HepG2 (cell line): ENCODE data around the gene NEBL. TPM values are rescaled to one million over a fixed set of nuclear protein-coding genes. Genes with fewer than 3 reads are reported as not detected.
A peak's percentile ranks its signal among the peaks of the same experiment; 100 is the strongest.

Experiments used
- ATAC-seq: fragments of 200-7000 bp; cut with Tn5 transposase; 3 replicates; pipeline ENCODE4 v1.9.1; 2020; ENCODE audit warnings: mild to moderate bottlenecking, moderate library complexity
- BruUV-seq: library from RNA; stranded (reverse); fragments of 400-500 nt; replicated peaks from 2 replicates; lab custom pipeline; 2021; lab: Mats Ljungman, UMichigan
- CTCF ChIA-PET: fragments of 300-600 bp; formaldehyde crosslinking; extraction: SDS; loops from one replicate; lab custom pipeline; 2021; ENCODE audit warnings: low total read pairs, inconsistent platforms, low intra/inter-chr PET ratio; lab: Yijun Ruan, JAX
- POLR2A ChIA-PET: fragments of 350-600 bp; sonication (Branson Sonifier 250); formaldehyde crosslinking; loops from one replicate; lab custom pipeline; 2020; ENCODE audit warnings: antibody characterized with exemption, inconsistent platforms; lab: Yijun Ruan, JAX
- DNase-seq: peaks from one replicate; pipeline ENCODE4 v3.0.0-alpha.2; 2015; ENCODE audit warnings: low spot score
- FAIRE-seq: peaks from 3 replicates; lab custom pipeline; 2011; peaks lifted over from hg19 to GRCh38; lab: Jason Lieb, UNC
- H2AFZ ChIP-seq: one replicate; pipeline ENCODE4 v1.6.1; 2011; ENCODE audit warnings: low read length, inconsistent platforms
- H3K27ac ChIP-seq: fragments of 300-600 bp; 3 replicates; pipeline ENCODE4 v1.8.0; 2011; ENCODE audit warnings: mixed run types, mild to moderate bottlenecking, mixed read lengths, low read length, inconsistent platforms; ENCODE audit not compliant: insufficient read depth; ENCODE audit errors: extremely low read length
- H3K27me3 ChIP-seq, 2 experiments: fragments of 200-600 bp in 1 of 2; 2 replicates in 1 of 2; 3 replicates in 1 of 2; pipeline versions ENCODE4 v1.6.0 to v1.8.0; 2011; ENCODE audit warnings: low read length in 2 of 2, mild to moderate bottlenecking in 2 of 2, moderate library complexity in 2 of 2, inconsistent platforms in 1 of 2; ENCODE audit not compliant: insufficient read depth in 2 of 2, control insufficient read depth in 1 of 2
- H3K36me3 ChIP-seq, 2 experiments: fragments of 200-600 bp in 1 of 2; replicated peaks in 1 of 2; 2 replicates in 1 of 2; 3 replicates in 1 of 2; pipeline versions ENCODE4 v1.5.1 to v1.8.0; 2011; ENCODE audit warnings: low read length in 2 of 2, inconsistent platforms in 1 of 2; ENCODE audit not compliant: insufficient read depth in 2 of 2, control insufficient read depth in 1 of 2
- H3K4me1 ChIP-seq: 2 replicates; pipeline ENCODE4 v1.5.1; 2012; ENCODE audit warnings: low read length, inconsistent platforms; ENCODE audit not compliant: insufficient read depth
- H3K4me2 ChIP-seq: 2 replicates; pipeline ENCODE4 v1.6.0; 2011; ENCODE audit warnings: low read depth, low read length, inconsistent platforms
- H3K4me3 ChIP-seq, 3 experiments: fragments of 200-600 bp in 1 of 3; sonication (generic), shearing (Covaris generic) in 1 of 3; replicated peaks in 1 of 3; 2 replicates each; pipeline ENCODE4 v1.5.1; 2011 to 2016; ENCODE audit warnings: low read length in 3 of 3, inconsistent platforms in 2 of 3, low read depth in 2 of 3, mild to moderate bottlenecking in 2 of 3, control low read depth in 1 of 3, mixed read lengths in 1 of 3; ENCODE audit not compliant: insufficient read depth in 1 of 3
- H3K79me2 ChIP-seq: one replicate; pipeline ENCODE4 v1.6.1; 2011; ENCODE audit warnings: low read length, inconsistent platforms; ENCODE audit not compliant: insufficient read depth
- H3K9ac ChIP-seq: 2 replicates; pipeline ENCODE4 v1.6.0; 2011; ENCODE audit warnings: mild to moderate bottlenecking, low read depth, low read length, inconsistent platforms; ENCODE audit not compliant: insufficient read depth
- H3K9me3 ChIP-seq: 2 replicates; pipeline ENCODE4 v1.5.1; 2012; ENCODE audit warnings: mild to moderate bottlenecking, low read length
- H4K20me1 ChIP-seq: 2 replicates; pipeline ENCODE4 v1.6.0; 2011; ENCODE audit warnings: inconsistent platforms, mild to moderate bottlenecking, low read length, moderate library complexity; ENCODE audit not compliant: insufficient read depth
- CCAR2 ChIP-seq: fragments of 200-400 bp; formaldehyde crosslinking; optimal IDR thresholded peaks from 2 replicates; pipeline ENCODE3; 2018; ENCODE audit warnings: low read depth, mild to moderate bottlenecking, low read length, moderate library complexity
- MED8 ChIP-seq: sonication (generic); formaldehyde crosslinking; IDR thresholded peaks from 2 replicates; pipeline ENCODE4 v1.8.1; 2023; ENCODE audit warnings: mild to moderate bottlenecking, missing genetic modification reagents; ENCODE audit not compliant: insufficient replicate concordance
- MIER3 ChIP-seq: IDR thresholded peaks from 2 replicates; pipeline ENCODE4 v1.6.1; 2016; ENCODE audit warnings: missing compliant biosample characterization, borderline replicate concordance
- SETDB1 ChIP-seq: sonication (generic); formaldehyde crosslinking; IDR thresholded peaks from 2 replicates; pipeline ENCODE4 v1.5.1; 2020; ENCODE audit warnings: missing genetic modification reagents, mild to moderate bottlenecking, borderline replicate concordance
- SP4 ChIP-seq: sonication (generic); formaldehyde crosslinking; IDR thresholded peaks from 2 replicates; pipeline ENCODE4 v1.8.1; 2023; ENCODE audit warnings: mild to moderate bottlenecking, missing genetic modification reagents
- TCF7L2 ChIP-seq: IDR thresholded peaks from 2 replicates; pipeline ENCODE4 v1.6.1; 2011; ENCODE audit warnings: mild to moderate bottlenecking, low read depth, low read length, moderate library complexity
- ZNF792 ChIP-seq: IDR thresholded peaks from 2 replicates; pipeline ENCODE4 v1.6.1; 2016
- ZNF816 ChIP-seq: sonication (generic); formaldehyde crosslinking; IDR thresholded peaks from 2 replicates; pipeline ENCODE4 v1.8.0; 2022; ENCODE audit warnings: missing genetic modification reagents, mild to moderate bottlenecking, borderline replicate concordance
- WGBS: methylation state at CpG from one replicate; pipeline ENCODE4 v1.1.6; 2017; ENCODE audit warnings: low lambda C conversion rate; 5-methylcytosine and 5-hydroxymethylcytosine counted together
- in situ Hi-C: cut with HindIII; loops from 2 replicates; pipeline ENCODE4 v1.10.0; 2017; ENCODE audit warnings: low pct_unique_long_range_greater_than_20kb; ENCODE audit not compliant: extremely low pct_ligation_motif_present
- intact Hi-C: fragments of 100-400 bp; cut with micrococcal nuclease; formaldehyde crosslinking; loops from one replicate; pipeline ENCODE4 v1.10.0; 2022; ENCODE audit not compliant: unreplicated experiment
- polyA plus RNA-seq, 8 experiments: library from polyadenylated mRNA; depleted of rRNA in 3 of 8; stranded (reverse) in 7 of 8; unstranded in 1 of 8; fragments of >200 nt; fragmentation: Illumina TruSeq in 4 of 8; extraction: Trizol in 4 of 8; gene quantifications; 2 replicates each; pipeline versions ENCODE4 v1.2.1 to v1.2.3, GENCODE V29; 2011 to 2016; ENCODE audit warnings: low read depth in 4 of 8, missing spikeins in 1 of 8, mixed read lengths in 1 of 8; ENCODE audit not compliant: insufficient read depth in 1 of 8
- total RNA-seq, 5 experiments: library from RNA; depleted of rRNA; stranded (reverse); fragments of >200 nt; fragmentation: Illumina TruSeq; extraction: Trizol; gene quantifications; 2 replicates each; pipeline ENCODE4 v1.2.3, GENCODE V29; 2016; ENCODE audit warnings: low read depth in 1 of 5
- TF ChIP-seq, protein P1 (sequence below), 2 experiments: IDR thresholded peaks; 2 replicates each; pipeline ENCODE4 v1.6.1; 2011 to 2012; ENCODE audit warnings: low read length in 2 of 2, borderline replicate concordance in 1 of 2, low read depth in 1 of 2, mild to moderate bottlenecking in 1 of 2, moderate library complexity in 1 of 2
- TF ChIP-seq, protein P2 (sequence below): sonication (generic); formaldehyde crosslinking; IDR thresholded peaks from 2 replicates; pipeline ENCODE4 v1.4.0; 2020; ENCODE audit warnings: missing genetic modification reagents, borderline replicate concordance
- TF ChIP-seq, protein P3 (sequence below): sonication (generic); formaldehyde crosslinking; IDR thresholded peaks from 2 replicates; pipeline ENCODE4 v1.4.0; 2020; ENCODE audit warnings: mild to moderate bottlenecking, missing genetic modification reagents

NEBL gene
- total and polyA plus RNA-seq, 2 of the 13 experiments (the other 11 are each of a cell fraction or from before 2014, with no cell fraction given): not detected

DNA sequence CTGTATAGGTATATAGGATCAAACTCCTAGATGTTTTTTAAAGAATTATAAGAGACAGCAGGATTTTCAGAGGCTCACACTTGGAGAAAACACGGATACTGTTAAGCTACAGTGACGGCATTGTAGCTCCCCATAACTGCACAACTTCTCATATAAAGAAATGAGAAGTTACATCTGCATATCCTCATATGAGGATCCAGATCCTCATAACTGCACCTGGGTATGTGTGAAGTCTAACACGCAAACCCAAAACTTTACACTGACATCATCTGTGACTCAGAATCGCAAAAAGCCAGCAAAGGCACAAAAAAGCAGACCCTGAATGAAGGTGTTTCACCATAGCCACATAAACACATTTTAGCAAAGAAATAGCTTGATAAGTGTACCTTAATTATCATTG lies 34.1 kb downstream of the NEBL start (continued):
- TF ChIP-seq, protein P1, sequence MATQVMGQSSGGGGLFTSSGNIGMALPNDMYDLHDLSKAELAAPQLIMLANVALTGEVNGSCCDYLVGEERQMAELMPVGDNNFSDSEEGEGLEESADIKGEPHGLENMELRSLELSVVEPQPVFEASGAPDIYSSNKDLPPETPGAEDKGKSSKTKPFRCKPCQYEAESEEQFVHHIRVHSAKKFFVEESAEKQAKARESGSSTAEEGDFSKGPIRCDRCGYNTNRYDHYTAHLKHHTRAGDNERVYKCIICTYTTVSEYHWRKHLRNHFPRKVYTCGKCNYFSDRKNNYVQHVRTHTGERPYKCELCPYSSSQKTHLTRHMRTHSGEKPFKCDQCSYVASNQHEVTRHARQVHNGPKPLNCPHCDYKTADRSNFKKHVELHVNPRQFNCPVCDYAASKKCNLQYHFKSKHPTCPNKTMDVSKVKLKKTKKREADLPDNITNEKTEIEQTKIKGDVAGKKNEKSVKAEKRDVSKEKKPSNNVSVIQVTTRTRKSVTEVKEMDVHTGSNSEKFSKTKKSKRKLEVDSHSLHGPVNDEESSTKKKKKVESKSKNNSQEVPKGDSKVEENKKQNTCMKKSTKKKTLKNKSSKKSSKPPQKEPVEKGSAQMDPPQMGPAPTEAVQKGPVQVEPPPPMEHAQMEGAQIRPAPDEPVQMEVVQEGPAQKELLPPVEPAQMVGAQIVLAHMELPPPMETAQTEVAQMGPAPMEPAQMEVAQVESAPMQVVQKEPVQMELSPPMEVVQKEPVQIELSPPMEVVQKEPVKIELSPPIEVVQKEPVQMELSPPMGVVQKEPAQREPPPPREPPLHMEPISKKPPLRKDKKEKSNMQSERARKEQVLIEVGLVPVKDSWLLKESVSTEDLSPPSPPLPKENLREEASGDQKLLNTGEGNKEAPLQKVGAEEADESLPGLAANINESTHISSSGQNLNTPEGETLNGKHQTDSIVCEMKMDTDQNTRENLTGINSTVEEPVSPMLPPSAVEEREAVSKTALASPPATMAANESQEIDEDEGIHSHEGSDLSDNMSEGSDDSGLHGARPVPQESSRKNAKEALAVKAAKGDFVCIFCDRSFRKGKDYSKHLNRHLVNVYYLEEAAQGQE (IDR thresholded peaks at IDR 0.05; ENCODE audit: borderline replicate concordance in 1 of 2, low read depth in 1 of 2, low read length in 2 of 2): no peak
- TF ChIP-seq TCF7L2 (no peak), SP4 (no peak)

- Histone ChIP-seq H2AFZ (no peak overlapping the region), H3K4me2 (no peak overlapping the region), H3K4me1 (no peaks in the 10 kb centered on the region), H3K4me3 (no peak overlapping the region), H3K36me3 (no peaks in the 10 kb centered on the region), H4K20me1 (no peaks in the 10 kb centered on the region), H3K27ac (no peak overlapping the region), H3K27me3 (no peaks in the 10 kb centered on the region), H3K9ac (no peak overlapping the region), H3K9me3 (no peaks in the 10 kb centered on the region), H3K79me2 (no peaks in the 10 kb centered on the region)
- intact Hi-C loops (loop anchor here (1.0 to 10.0 kb wide), 3 partner anchors 162 to 1444 kb away; no protein-coding TSS in a partner anchor), in situ Hi-C loops (loop anchor here (5.0 kb wide), 1 partner anchor 409 kb away; no protein-coding TSS in a partner anchor)
- peak; percentile 12 for DNase-seq
- ATAC-seq: peak; percentile 56; the same call in 2 of the 3 replicates
- ChIA-PET POLR2A (no interaction called here), CTCF (interaction anchor here (2.0 kb wide), 1 partner anchor 411 kb away, joined by 23 read pairs; no protein-coding TSS in a partner anchor)
- 1% methylated on average over 2 of the region's 2 CpGs for WGBS
- BruUV-seq: no TSS peak
- FAIRE-seq: no peak
- TF ChIP-seq MED8 (CRISPR knock-in tag): no peak
- no peak for TF ChIP-seq CCAR2
- TF ChIP-seq ZNF816 (CRISPR knock-in tag): no peak
- no peak for TF ChIP-seq MIER3 (CRISPR knock-in tag)
- TF ChIP-seq ZNF792 (CRISPR knock-in tag): no peak
- TF ChIP-seq, protein P2, sequence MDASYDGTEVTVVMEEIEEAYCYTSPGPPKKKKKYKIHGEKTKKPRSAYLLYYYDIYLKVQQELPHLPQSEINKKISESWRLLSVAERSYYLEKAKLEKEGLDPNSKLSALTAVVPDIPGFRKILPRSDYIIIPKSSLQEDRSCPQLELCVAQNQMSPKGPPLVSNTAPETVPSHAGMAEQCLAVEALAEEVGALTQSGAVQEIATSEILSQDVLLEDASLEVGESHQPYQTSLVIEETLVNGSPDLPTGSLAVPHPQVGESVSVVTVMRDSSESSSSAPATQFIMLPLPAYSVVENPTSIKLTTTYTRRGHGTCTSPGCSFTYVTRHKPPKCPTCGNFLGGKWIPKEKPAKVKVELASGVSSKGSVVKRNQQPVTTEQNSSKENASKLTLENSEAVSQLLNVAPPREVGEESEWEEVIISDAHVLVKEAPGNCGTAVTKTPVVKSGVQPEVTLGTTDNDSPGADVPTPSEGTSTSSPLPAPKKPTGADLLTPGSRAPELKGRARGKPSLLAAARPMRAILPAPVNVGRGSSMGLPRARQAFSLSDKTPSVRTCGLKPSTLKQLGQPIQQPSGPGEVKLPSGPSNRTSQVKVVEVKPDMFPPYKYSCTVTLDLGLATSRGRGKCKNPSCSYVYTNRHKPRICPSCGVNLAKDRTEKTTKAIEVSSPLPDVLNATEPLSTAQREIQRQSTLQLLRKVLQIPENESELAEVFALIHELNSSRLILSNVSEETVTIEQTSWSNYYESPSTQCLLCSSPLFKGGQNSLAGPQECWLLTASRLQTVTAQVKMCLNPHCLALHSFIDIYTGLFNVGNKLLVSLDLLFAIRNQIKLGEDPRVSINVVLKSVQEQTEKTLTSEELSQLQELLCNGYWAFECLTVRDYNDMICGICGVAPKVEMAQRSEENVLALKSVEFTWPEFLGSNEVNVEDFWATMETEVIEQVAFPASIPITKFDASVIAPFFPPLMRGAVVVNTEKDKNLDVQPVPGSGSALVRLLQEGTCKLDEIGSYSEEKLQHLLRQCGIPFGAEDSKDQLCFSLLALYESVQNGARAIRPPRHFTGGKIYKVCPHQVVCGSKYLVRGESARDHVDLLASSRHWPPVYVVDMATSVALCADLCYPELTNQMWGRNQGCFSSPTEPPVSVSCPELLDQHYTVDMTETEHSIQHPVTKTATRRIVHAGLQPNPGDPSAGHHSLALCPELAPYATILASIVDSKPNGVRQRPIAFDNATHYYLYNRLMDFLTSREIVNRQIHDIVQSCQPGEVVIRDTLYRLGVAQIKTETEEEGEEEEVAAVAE (CRISPR knock-in tag): no peak
- no peak for TF ChIP-seq SETDB1 (CRISPR knock-in tag)
- TF ChIP-seq, protein P3, sequence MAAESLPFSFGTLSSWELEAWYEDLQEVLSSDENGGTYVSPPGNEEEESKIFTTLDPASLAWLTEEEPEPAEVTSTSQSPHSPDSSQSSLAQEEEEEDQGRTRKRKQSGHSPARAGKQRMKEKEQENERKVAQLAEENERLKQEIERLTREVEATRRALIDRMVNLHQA (CRISPR knock-in tag): no peak
Observed at GRCh38 chr10:20858292-20859124, 38.6 kb downstream of the NEBL start.
